GM12878 (cell line): ENCODE measurements around the gene NAA15.

ENCODE experiments used
- EP300 ChIP-seq, 2 experiments: fragments of 150-350 bp in 1 of 2; IDR thresholded peaks; 2 replicates each; pipeline ENCODE4 v1.6.1; 2011 to 2012; ENCODE audit warnings: low read depth in 2 of 2, low read length in 2 of 2, borderline replicate concordance in 1 of 2, improper control_type of control experiment in 1 of 2, inconsistent platforms in 1 of 2; ENCODE audit not compliant: control insufficient read depth in 1 of 2
- SMARCA5 ChIP-seq: fragments of 450-650 bp; IDR thresholded peaks from 2 replicates; pipeline ENCODE4 v1.6.1; 2017; ENCODE audit warnings: mild to moderate bottlenecking
- TF ChIP-seq, protein P1 (sequence below), 3 experiments: IDR thresholded peaks in 2 of 3; conservative IDR thresholded peaks in 1 of 3; 2 replicates each; pipeline ENCODE4 v1.5.1; 2011; ENCODE audit warnings: low read depth in 3 of 3, low read length in 3 of 3, mild to moderate bottlenecking in 3 of 3, control low read depth in 2 of 3, moderate library complexity in 2 of 3, inconsistent platforms in 1 of 3, mixed read lengths in 1 of 3; ENCODE audit not compliant: control insufficient read depth in 2 of 3, insufficient read depth in 1 of 3; ENCODE audit errors: extremely low read depth in 1 of 3

DNA sequence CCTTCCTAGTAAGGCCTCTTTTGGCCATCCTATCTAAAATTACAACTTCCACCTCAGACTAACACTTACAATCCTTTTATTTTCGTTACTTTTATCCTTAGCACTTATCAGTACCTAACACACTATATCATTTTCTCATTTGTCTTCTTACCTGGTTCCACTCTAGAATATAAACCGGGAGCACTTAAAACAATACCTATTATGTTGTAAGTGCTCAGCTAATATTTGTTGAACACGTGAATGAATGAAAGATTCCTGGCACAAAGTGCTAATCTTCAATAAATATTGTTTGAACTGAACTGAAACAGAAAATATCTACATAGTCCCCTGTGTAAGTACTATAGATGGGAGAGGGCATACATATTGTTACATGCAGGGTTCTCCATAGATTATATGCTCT is 35.7 kb upstream of the NAA15 start:
- TF ChIP-seq, protein P1, sequence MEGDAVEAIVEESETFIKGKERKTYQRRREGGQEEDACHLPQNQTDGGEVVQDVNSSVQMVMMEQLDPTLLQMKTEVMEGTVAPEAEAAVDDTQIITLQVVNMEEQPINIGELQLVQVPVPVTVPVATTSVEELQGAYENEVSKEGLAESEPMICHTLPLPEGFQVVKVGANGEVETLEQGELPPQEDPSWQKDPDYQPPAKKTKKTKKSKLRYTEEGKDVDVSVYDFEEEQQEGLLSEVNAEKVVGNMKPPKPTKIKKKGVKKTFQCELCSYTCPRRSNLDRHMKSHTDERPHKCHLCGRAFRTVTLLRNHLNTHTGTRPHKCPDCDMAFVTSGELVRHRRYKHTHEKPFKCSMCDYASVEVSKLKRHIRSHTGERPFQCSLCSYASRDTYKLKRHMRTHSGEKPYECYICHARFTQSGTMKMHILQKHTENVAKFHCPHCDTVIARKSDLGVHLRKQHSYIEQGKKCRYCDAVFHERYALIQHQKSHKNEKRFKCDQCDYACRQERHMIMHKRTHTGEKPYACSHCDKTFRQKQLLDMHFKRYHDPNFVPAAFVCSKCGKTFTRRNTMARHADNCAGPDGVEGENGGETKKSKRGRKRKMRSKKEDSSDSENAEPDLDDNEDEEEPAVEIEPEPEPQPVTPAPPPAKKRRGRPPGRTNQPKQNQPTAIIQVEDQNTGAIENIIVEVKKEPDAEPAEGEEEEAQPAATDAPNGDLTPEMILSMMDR (IDR thresholded peaks at IDR 0.05 in 2 of 3, conservative IDR thresholded peaks at IDR 0.05 in 1 of 3; ENCODE audit: control insufficient read depth in 2 of 3, extremely low read depth in 1 of 3, insufficient read depth in 1 of 3, low read depth in 3 of 3, low read length in 3 of 3) = no peak
- TF ChIP-seq EP300 (IDR thresholded peaks at IDR 0.05; ENCODE audit: borderline replicate concordance in 1 of 2, control insufficient read depth in 1 of 2, low read depth in 2 of 2, low read length in 2 of 2) = no peak
- no peak for TF ChIP-seq SMARCA5
